Astrocyte of the hippocampus (primary cell): ENCODE measurements around the gene SRSF7.
A peak's percentile ranks its signal among the peaks of the same experiment; 100 is the strongest.
"Not testable (repeated sequence)": the region's sequence is repeated elsewhere in the genome, so short reads cannot be mapped to it uniquely, and the experiment has no call there.

Experiments used
- DNase-seq: peaks from one replicate; pipeline ENCODE4 v3.0.0; 2011; ENCODE audit warnings: low read depth, low spot score

SRSF7 gene

DNA sequence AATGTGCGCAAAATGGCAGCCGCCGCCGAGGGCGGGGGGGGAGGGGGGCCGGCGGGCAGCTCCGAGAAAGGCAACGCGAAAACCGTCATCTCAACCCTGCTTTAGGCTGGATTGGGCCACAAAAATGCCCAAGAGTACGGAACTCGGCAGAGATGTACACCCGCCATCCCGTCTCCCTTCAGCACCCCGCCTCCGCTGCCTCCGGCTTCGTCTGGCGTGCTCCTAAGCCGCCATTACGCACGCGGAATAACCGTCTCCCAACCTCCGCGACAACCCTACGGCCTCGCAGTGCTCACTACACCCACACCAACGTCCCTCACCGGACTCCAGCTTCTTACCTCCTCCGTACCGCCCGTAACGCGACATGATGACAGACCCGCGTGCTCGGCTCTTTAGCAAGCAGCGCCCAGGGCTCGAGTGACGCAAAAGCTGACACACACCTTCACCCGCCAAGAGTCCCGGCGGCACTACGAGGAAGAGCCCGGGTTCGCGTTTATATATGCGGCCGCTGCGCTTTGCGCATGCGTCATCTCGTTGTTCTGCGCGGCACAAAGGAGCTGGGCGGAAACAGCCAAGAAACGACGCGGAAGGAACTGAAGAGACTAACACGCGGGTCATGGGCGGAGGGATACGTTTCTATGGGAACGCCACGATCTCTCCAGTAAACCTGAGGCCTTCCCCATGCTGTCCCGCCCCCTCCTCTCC lies at the start of gene SRSF7:
TSS of gene SRSF7 (minus strand) at position 471 of the 705 bp plus-strand sequence. CDS start at position 366, 105 bp downstream.
- peak; percentile 99 for DNase-seq

DNA sequence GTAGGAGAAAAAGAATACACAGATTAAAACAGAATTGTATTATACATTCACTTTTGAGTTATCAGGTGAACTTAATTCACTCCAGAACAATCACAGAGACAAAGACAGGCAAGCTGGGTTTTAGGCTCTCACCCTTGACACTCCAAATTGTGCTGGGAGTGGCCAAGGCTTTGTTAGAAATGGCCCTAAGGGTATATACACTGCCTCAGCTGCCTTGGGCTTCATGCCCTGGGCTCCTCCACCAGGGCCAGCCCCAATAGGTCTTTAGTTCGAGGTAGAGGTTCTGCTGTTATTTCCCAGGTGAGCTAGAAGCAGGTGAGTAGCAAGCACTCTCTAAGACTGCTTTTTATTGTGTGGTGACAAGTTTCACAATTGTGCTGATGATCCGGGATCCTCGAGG lies 46.8 kb upstream of the SRSF7 start:
- DNase-seq = no peak

DNA sequence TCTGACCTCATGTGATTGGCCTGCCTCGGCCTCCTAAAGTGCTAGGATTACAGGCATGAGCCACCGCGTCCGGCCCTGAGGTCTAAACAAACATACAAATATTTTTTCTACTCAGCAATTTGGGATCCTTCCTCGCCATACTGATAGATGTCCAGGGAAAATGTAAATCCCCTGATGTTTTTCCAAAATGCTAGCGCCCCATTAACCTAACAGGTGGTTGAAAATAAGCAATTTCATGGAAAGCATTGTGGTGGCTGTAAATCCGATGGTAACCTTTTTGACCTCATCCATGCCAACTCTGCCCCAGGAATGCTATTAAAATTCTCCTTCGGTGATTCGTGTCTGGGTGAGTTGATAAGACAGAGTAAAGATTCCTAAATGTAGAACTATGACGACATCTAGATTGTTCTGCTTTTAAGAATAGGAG lies 46.1 kb upstream of the SRSF7 start:
- DNase-seq = peak; percentile 56

DNA sequence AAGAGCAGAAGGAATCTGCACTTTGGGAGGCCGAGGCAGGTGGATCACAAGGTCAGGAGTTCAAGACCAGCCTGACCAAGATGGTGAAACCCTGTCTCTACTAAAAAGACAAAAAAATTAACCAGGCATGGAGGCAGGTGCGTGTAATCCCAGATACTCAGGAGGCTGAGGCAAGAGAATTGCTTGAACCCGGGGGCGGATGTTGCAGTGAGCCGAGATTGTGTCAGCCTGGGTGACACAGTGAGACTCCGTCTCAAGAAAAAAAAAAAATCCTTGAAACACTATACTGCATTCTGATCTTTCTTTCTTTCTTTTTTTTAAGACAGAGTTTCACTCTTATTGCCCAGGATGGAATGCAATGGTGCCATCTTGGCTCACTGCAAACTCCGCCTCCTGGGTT lies 43.9 kb upstream of the SRSF7 start:
- DNase-seq = not testable (repeated sequence)

DNA sequence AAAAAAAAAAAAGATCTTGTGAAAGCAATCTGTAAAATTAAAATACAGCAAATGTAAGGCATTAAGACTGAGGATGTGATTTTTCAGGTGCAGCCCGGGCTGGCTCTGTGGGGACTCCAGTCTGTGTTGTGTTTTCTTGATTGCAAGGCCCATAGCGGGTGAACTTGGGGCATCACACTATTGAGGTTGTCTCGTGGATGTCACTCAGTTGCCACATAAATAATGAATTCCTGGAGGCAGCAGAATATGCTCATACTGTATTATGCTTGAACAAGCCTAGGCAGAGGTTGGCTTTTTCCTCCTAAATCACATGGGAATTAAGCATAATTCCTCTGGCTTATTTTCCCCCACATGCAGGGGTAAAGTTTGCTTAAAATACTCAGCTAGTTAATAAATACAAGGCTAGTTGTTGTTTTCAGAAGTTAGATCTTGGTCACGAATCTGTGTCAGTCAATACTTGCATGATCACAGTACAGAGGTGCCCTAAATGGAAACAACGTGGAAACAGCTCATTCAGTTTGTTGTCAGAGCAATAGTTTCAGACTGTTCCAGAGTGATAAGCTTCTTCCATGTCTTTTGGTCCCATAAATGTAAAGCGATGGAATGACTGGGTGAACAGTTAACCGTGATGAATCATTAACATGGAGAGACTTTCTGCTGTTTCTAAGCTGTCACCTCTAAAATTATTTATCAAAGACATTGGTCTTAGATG lies 43.2 kb upstream of the SRSF7 start:
- DNase-seq = no peak

DNA sequence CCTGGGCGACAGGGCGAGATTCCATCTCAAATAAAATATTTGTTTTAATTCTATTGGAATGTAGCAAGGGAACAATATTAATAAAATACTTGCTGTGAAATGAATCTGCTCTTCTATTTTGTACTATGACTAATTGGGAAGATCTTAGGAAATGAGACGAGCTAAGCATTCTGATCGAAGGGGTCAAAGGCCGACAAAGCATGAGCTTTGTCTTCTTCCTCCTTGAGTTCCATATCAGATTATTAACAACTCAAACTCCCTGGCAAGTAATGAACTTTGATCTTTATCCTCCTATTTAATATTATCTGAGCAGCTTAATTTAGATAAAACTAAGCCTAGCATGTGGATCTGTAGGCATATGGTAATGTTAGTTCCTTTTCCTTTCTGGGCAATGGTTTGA lies 42.4 kb upstream of the SRSF7 start:
- DNase-seq = no peak

DNA sequence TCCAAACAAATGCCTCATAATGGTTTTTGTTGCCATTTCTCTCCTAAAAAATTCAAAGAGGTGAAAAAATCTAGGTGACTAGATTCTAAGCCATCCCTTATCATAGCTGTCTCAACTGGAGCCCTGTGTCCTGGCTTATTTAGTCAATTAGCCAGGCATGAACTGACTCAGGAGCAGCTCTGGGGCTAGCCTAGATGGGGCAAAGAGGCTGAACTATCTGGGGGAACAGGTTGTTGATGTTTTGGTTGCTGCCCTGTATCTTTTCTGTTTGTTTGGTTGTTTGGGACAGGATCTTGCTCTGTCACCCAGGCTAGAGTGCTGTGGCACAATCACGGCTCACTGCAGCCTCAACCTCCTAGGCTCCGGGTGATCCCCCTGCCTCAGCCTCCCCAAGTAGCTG lies 41.6 kb upstream of the SRSF7 start:
- no peak for DNase-seq

DNA sequence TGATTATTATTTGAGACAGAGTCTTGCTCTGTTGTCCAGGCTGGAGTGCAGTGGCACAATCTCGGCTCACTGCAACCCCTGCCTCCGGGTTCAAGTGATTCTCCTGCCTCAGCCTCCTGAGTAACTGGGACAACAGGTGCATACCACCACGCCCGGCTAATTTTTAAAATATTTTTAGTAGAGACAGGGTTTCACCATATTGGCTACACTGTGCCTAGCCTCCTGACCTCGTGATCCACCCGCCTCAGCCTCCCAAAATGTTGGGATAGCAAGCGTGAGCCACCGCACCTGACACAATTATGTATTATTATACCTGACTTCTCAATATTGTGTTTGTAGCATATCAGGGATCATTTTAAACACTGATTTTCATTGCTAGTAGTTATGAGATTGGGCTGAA lies 41.2 kb upstream of the SRSF7 start:
- DNase-seq = not testable (repeated sequence)

DNA sequence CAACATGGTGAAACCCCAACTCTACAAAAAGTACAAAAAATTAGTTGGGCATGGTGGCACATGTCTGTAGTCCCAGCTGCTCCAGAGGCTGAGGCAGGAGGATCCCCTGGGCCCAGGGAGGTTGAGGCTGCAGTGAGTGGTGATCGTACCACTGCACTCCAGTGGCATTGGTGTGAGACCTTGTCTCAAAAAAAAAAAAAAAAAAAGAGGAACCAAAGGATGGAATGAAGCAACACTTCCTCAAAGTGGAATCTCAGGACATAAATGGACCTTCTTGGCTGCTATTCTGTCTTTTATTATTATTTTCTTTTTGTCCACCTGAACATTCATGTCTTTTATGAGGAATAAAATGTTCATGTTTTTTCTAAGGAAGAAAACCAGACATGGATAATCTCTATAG lies 40.6 kb upstream of the SRSF7 start:
- DNase-seq = no peak

DNA sequence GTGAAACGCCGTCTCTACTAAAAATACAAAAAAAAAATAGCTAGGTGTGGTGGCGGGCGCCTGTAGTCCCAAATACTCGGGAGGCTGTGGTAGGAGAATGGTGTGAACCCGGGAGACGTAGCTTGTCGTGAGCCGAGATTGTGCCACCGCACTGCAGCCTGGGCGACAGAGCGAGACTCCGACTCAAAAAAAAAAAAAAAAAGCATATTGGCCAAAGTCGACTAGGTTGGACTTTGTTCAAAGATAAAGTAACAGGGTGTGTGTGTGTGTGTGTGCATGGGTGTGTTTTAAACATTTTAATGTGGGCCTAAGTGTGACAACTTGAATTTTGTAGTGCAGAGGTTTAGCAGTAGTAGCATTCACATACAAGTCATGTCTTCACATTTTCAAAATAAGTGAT lies 38.5 kb upstream of the SRSF7 start:
- no peak for DNase-seq

DNA sequence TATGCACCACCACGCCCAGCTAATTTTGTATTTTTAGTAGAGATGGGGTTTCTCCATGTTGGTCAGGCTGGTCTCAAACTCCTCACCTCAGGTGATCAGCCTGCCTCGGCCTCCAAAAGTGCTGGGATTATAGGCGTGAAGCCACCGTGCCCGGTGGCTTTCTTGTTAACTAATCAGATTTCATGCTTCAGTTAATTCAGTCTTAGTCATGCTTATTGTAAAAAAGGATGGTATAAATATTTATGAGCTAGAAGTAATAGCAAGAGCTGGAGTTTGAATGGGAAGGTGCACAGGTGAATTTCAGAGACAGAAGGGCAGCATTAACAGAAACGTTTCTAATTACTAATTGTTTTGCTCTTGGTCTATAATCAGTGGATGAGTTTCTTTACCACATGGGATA lies 37.1 kb upstream of the SRSF7 start:
- peak; percentile 55 for DNase-seq

DNA sequence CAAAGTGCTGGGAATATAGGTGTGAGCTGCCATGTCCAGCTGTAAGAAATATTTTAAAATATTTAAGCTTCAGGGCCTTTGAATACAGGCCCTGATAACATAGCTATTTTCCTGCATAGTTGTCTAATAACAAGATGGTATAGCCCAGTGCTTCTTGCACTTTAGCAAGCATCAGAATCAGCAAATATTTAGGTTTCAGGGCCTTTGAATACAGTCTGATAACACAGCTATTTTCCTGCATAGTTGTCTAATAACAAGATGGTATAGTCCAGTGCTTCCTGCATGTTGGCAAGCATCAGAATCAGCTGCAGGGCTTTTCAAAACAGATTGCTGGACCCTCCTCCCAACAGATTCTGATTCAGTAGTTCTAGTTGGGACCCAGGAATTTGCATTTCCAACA lies 32.4 kb upstream of the SRSF7 start:
- no peak for DNase-seq

DNA sequence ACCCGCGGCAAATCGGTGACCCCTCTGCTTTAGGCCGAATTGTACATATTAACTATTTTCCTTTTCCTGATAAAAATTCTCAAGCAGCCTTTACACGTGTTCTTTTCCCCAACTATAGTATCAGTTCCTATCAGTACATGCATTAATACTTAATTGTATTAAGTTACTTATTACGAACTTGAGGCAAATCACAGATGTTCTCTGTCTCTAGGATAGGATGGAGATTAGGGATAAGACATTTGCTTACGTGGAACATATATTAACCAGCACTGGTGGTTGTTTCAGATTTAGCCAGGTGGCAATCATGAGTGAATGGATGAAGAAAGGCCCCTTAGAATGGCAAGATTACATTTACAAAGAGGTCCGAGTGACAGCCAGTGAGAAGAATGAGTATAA lies 27.5 kb upstream of the SRSF7 start:
- DNase-seq = no peak

DNA sequence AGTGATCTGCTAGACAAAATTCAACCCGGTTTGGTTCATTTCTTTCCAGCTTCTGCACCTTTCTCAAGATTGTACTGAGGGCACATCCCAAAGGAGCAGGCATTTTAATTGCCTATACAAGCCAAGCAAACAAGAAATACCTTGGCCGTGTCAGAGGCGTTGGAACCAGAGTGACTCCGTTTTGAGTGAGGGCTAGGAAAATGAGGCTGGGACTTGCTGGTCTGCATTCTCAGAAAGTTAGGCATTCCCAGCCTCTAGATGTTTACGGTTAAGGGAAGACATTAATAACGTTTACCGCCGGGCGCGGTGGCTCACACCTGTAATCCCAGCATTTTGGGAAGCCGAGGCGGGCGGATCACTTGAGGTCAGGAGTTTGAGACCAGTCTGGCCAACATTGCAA lies 25.4 kb upstream of the SRSF7 start:
- DNase-seq = no peak

DNA sequence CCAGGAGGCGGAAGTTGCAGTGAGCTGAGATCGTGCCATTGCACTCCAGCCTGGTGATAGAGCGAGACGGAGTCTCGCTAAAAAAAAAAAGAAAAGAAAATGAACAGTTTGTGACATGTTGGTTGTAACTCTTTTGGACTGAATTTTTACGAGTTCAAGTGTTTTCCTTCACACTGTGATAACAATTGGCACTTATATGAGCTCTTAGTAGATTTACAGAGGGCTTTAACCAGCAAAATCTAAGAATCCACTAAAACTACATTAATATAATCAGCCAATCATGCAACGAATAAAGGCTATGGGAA lies 24.7 kb upstream of the SRSF7 start:
- DNase-seq = no peak

DNA sequence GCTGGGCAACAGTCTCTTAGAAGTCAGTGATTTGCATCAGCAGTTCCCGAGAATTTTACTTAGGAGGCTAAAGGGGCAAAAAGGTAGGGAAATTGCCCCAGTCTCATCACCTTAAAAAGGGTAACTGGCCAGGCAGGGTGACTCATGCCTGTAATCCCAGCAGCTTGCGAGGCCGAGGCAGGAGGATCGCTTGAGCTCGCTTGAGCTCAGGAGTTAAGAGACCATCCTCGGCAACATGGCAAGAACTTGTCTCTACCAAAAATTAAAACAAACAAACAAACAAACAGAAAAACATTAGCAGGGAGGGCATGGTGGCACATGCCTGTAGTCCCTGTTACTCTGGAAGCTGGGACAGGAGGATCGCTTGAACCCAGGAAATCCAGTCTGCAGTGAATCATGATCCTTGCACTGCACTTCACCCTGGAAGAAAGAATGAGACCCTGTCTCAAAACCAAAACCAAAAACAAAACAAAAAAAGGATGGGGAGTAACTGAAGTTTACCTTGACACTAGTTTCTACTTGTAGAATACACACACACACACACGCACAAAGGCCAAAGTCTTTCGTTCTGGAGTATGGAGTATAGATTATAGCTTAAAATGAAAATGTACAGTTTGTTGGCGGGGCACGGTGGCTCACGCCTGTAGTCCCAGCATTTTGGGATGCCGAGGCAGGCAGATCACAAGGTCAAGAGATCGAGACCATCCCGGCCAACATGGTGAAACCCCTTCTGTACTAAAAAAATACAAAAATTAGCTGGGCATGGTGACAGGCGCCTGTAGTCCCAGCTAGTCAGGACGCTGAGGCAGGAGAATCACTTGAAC lies 24.1 kb upstream of the SRSF7 start:
- DNase-seq = no peak

DNA sequence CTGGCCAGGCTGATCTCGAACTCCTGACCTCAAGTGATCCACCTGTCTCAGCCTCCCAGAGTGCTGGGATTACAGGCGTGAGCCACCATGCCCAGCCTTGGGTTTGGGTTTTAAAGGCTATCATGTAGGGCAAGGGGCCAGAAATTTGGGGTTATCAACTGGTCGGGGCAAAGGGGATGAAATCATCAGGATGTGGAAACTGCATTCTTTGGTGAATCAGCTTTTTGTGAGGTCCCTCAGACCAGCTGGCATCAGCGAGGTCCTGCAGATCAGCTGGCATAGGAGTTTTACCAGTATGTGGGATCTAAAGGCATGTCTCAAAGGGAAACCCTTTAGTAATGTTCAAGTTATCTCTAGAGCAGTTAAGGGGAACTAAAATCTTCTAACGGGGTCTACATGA lies 20.5 kb upstream of the SRSF7 start:
- DNase-seq = peak; percentile 25

DNA sequence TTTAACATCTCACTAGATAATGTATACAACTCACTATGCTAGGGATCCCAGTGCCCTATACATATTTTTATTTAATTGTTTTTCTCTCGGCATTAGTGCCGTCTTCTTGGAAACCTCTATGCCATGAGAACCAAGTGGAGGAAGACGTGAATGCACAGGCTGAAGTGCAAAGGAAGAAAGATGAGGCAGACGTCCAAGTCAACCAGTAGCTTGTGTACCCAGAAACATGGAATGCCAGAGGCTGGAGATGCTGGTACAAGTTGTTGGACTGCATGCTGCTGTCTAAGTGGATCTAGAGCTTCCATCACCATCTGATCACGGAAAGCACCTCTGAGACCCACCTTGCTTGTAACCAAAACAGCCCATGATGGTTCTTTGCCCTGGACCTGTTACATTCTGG lies 14.4 kb upstream of the SRSF7 start:
- DNase-seq = peak; percentile 38

DNA sequence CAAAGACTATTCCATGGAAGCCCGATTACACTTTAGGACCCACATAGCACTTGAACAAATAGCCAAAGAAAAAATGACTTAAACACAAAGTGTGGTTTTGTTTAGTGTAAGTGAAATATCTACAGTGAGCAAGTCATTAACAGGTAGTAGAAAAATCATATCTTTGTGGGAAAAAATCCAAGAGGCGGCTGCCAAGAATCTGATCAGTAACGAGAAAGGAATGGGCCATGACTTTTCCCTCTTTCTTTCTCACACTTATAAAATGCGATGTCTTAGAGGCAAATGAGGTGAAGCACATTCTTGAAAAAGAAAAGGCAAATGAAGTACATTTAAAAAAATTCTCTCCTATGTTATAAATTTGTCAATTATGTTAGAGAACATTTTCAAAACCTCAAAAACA lies 14.0 kb upstream of the SRSF7 start:
- peak; percentile 79 for DNase-seq

DNA sequence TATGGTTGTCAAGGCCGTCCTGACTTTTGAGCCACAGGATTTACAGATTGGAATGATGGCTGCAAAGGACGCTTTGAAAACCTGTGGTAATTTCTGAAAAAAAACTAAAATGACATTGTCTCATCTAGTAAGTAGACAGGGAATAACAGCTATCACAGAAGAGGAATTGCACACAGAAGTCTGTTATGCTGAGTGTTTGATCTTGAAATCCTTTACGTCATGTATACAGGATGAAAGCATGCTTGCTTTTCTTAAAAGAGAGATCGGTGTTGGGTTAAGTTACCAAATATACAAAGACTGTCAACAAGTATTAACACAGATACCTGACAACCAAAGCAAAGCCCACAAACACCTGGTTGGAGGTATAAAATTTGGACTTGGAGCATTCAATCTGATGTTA lies 12.6 kb upstream of the SRSF7 start:
- no peak for DNase-seq

DNA sequence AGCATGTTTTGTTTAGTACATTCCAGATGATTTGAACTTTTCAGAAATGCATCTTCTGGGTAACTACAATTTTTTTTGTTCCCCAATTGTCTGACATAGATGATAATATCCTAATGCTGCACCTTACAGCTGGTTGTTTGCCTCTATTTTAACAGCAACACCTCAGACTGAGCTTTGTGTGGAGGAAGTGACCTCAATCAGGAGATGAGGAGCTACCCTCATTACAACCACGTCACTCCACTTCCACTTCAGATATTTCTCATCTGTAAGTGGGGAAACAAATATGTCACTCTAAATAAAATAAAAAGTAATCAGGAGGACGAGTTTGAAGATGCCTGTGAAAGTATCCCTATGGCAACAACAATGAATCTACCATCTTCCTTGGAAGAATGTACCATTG lies 12.1 kb upstream of the SRSF7 start:
- no peak for DNase-seq

DNA sequence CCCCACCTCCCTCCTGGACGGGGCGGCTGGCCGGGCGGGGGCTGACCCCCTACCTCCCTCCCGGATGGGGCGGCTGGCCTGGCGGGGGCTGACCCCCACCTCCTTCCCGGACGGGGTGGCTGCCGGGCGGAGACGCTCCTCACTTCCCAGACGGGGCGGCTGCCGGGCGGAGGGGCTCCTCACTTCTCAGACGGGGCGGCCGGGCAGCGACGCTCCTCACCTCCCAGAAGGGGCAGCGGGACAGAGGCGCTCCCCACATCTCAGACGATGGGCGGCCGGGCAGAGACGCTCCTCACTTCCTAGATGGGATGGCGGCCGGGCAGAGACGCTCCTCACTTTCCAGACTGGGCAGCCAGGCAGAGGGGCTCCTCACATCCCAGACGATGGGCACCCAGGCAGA lies 4.7 kb upstream of the SRSF7 start:
- DNase-seq = not testable (repeated sequence)

DNA sequence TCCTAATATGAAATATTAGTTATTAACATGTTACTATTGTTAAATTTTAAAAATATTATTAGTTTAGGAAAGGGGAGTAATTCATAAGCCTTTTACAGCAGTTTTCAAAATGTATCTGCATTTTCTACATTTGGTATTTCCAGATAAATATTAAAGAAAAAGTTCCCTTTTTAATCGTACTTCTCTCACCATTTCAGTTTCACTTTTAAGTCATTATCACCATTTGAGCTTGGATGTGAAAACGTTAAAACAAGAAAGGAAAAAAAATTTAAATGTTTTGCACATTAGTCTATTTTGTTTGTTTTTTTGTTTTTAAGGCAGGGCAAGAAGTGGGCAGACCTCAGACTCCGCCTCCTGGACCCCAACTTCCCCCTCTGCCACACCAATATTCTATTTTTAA lies 3.3 kb upstream of the SRSF7 start:
- no peak for DNase-seq
